ENCODE results near the gene ASB6. TPM values are rescaled to one million over a fixed set of nuclear protein-coding genes. Genes with fewer than 3 reads are reported as not detected.

The ASB6 gene
- total RNA-seq, 1 experiment from 2014 or later, result 21.0 TPM

GRCh38 chr9:129676287-129676686 is 34.3 kb upstream of the ASB6 start:
- Mint-ChIP-seq H3K27ac (no peak overlapping the region), H3K4me3 (no peak overlapping the region), H3K36me3 (ENCODE audit: insufficient read depth in 1 of 3, low read depth in 3 of 3) (no peaks in the 10 kb centered on the region), H3K27me3 (ENCODE audit: low read depth) (peaks cover 10% of the 10 kb centered on the region), H3K9me3 (no peaks in the 10 kb centered on the region), H3K4me1 (peaks cover 7 to 20% of the 10 kb centered on the region in 2 experiments)
- Histone ChIP-seq H3K23me2 (ENCODE audit: insufficient read length, low read depth, low read length, poor library complexity, severe bottlenecking) (no peaks in the 10 kb centered on the region), H3K9me3 (ENCODE audit: control insufficient read depth, low read depth, low read length) (no peaks in the 10 kb centered on the region), H2AFZ (ENCODE audit: low read length) (no peak overlapping the region), H4K20me1 (ENCODE audit: control insufficient read depth, insufficient read depth, insufficient read length) (no peaks in the 10 kb centered on the region), H3K14ac (ENCODE audit: insufficient read depth, low read length) (no peak overlapping the region), H3K18ac (ENCODE audit: insufficient read length, low read depth, low read length) (peak overlapping the region; percentile 12), H3K27me3 (ENCODE audit: insufficient read depth, low read length) (no peaks in the 10 kb centered on the region), H2AK5ac (ENCODE audit: insufficient read length, low read length) (no peak overlapping the region), H2BK15ac (ENCODE audit: low read depth, low read length) (no peak overlapping the region), H3K79me2 (ENCODE audit: insufficient read depth, low read length) (no peaks in the 10 kb centered on the region), H4K91ac (ENCODE audit: insufficient read length, low read depth, low read length) (no peak overlapping the region), H3K27ac (ENCODE audit: insufficient read length, low read depth, low read length) (no peak overlapping the region), H2BK12ac (ENCODE audit: insufficient read length, low read depth, low read length) (no peak overlapping the region), H2BK5ac (ENCODE audit: insufficient read length, low read length) (no peak overlapping the region), H3K4me1 (ENCODE audit: insufficient read depth, low read length) (no peaks in the 10 kb centered on the region), H2BK120ac (ENCODE audit: low read depth, low read length, poor library complexity, severe bottlenecking) (no peak overlapping the region), H3T11ph (ENCODE audit: low read length) (no peak overlapping the region), H3K23ac (ENCODE audit: insufficient read length, low read depth, low read length) (no peak overlapping the region), H2BK20ac (ENCODE audit: low read depth, low read length, poor library complexity, severe bottlenecking) (no peak overlapping the region), H4K5ac (ENCODE audit: insufficient read length, low read depth, low read length) (no peak overlapping the region), H3K9ac (ENCODE audit: extremely low read depth, insufficient read length, low read length) (no peak overlapping the region), H3K79me1 (ENCODE audit: insufficient read depth, low read depth, low read length, poor library complexity, severe bottlenecking) (no peaks in the 10 kb centered on the region), H3K56ac (ENCODE audit: insufficient read length, low read depth, low read length) (no peak overlapping the region), H4K8ac (replicated peaks; ENCODE audit: insufficient read length, low read depth, low read length) (no peak overlapping the region), H3K4me2 (ENCODE audit: insufficient read depth, insufficient read length, low read length) (no peak overlapping the region), H3K4ac (ENCODE audit: low read depth, low read length) (no peak overlapping the region)
- no peak for DNase-seq
- no peak for TF ChIP-seq CTCF (conservative IDR thresholded peaks at IDR 0.05)
- no CpG with 5 or more reads among the region's 4 CpGs for WGBS (ENCODE audit: extremely low coverage, insufficient read length, low lambda C conversion rate)

Measured in H9 (cell line).